Measurements from ENCODE around the gene BDKRB2.

BDKRB2 gene

DNA sequence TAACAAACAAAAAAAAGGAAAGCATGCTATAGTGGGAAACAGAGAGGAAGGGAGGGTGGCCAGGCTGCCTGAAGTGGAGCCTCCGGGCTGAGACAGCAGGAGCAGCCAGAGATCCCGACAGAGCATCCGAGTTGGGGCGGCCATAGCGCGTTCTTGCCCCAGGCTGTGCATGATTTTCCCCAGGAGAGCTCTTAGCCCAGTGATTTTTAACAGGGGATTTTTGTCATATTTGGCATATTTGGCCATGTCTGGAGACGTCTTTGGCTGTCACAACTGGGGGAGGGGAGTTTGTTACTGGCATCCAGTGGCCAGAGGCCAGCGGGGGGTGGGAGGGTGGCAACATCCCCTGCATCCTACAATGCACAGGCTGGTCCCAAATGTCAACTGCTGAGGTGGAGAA lies 74.9 kb downstream of the BDKRB2 start:
- Histone ChIP-seq H2AFZ (ENCODE audit: low read length) (no peak overlapping the region), H3K27ac (ENCODE audit: low read depth, low read length, poor library complexity, severe bottlenecking) (no peak overlapping the region), H3K9ac (ENCODE audit: low read length) (no peak overlapping the region), H3K4me3 (ENCODE audit: low read depth, low read length, poor library complexity, severe bottlenecking) (no peak overlapping the region), H3K36me3 (ENCODE audit: insufficient read depth, low read length) (peaks cover 3% of the 10 kb centered on the region; the same call in 1 of the 2 replicates), H3K4me2 (ENCODE audit: low read length) (no peak overlapping the region), H3F3A (ENCODE audit: insufficient read depth, low read length) (no peaks in the 10 kb centered on the region), H3K9me2 (ENCODE audit: low read depth, low read length) (no peaks in the 10 kb centered on the region), H4K20me1 (ENCODE audit: insufficient read depth, low read length) (no peaks in the 10 kb centered on the region), H3K9me3 (ENCODE audit: low read length) (no peaks in the 10 kb centered on the region), H3K4me1 (ENCODE audit: insufficient read depth, low read length, severe bottlenecking) (no peaks in the 10 kb centered on the region), H3K79me2 (ENCODE audit: insufficient read depth, low read length) (no peaks in the 10 kb centered on the region), H3K27me3 (ENCODE audit: insufficient read depth, low read length) (no peaks in the 10 kb centered on the region)
- TF ChIP-seq EZH2 (IDR thresholded peaks at IDR 0.05; ENCODE audit: borderline replicate concordance, low read length): no peak
- TF ChIP-seq, protein P1, sequence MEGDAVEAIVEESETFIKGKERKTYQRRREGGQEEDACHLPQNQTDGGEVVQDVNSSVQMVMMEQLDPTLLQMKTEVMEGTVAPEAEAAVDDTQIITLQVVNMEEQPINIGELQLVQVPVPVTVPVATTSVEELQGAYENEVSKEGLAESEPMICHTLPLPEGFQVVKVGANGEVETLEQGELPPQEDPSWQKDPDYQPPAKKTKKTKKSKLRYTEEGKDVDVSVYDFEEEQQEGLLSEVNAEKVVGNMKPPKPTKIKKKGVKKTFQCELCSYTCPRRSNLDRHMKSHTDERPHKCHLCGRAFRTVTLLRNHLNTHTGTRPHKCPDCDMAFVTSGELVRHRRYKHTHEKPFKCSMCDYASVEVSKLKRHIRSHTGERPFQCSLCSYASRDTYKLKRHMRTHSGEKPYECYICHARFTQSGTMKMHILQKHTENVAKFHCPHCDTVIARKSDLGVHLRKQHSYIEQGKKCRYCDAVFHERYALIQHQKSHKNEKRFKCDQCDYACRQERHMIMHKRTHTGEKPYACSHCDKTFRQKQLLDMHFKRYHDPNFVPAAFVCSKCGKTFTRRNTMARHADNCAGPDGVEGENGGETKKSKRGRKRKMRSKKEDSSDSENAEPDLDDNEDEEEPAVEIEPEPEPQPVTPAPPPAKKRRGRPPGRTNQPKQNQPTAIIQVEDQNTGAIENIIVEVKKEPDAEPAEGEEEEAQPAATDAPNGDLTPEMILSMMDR (IDR thresholded peaks at IDR 0.05; ENCODE audit: low read length): no peak

DNA sequence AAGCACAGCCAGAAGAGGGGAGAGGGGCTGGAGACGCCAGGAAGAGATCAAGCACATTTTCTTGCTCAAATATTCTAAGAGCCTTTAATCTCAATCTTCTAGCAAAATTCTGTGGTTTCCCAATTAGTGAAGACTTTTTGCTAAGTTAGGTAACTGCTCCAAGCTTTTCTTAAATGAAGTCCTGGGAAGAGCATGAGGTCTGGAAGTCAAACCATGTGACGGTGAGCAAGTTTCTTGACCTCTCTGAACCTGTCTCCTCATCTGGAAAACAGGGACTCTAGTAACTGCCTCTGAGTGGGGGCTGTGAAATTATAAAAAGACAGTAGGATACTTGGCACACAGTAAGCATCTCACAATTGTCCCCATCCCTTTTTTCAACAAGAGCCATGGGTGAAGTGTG lies 75.5 kb downstream of the BDKRB2 start:
- no peaks in the 10 kb centered on the region for H3K9me3 ChIP-seq (ENCODE audit: low read length)
- H3K4me1 ChIP-seq (ENCODE audit: insufficient read depth, low read length, severe bottlenecking): no peaks in the 10 kb centered on the region
- H3K9ac ChIP-seq (ENCODE audit: low read length): no peak overlapping the region
- no peak overlapping the region for H3K4me2 ChIP-seq (ENCODE audit: low read length)
- peaks cover 9% of the 10 kb centered on the region; the same call in 1 of the 2 replicates for H3K36me3 ChIP-seq (ENCODE audit: insufficient read depth, low read length)
- H4K20me1 ChIP-seq (ENCODE audit: insufficient read depth, low read length): no peaks in the 10 kb centered on the region
- no peaks in the 10 kb centered on the region for H3K9me2 ChIP-seq (ENCODE audit: low read depth, low read length)
- H2AFZ ChIP-seq (ENCODE audit: low read length): no peak overlapping the region
- H3F3A ChIP-seq (ENCODE audit: insufficient read depth, low read length): no peaks in the 10 kb centered on the region
- TF ChIP-seq, protein P1 (IDR thresholded peaks at IDR 0.05; ENCODE audit: low read length): no peak
- no peak for TF ChIP-seq EZH2 (IDR thresholded peaks at IDR 0.05; ENCODE audit: borderline replicate concordance, low read length)
- no peaks in the 10 kb centered on the region for H3K27me3 ChIP-seq (ENCODE audit: insufficient read depth, low read length)
- no peak overlapping the region for H3K27ac ChIP-seq (ENCODE audit: low read depth, low read length, poor library complexity, severe bottlenecking)
- no peaks in the 10 kb centered on the region for H3K79me2 ChIP-seq (ENCODE audit: insufficient read depth, low read length)
- H3K4me3 ChIP-seq (ENCODE audit: low read depth, low read length, poor library complexity, severe bottlenecking): no peak overlapping the region

DNA sequence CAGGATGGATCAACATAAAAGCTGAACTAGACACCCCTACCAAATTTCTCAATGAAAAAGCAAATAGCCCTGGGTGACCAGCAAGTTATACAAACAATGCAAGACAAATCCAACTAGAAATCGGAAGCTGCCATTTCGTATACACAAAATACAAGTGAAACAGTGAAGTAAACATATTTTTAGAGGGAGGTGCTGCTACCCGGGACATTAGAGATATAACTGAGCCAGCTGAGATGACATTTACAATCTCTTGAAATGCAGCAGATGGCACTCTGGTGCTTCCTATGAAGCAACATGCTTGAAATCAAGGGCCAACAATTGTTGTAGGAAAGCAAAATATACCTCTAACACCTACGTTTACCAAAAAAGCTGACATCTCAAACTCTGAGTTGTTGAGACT lies 76.8 kb downstream of the BDKRB2 start:
- Histone ChIP-seq H3K36me3 (ENCODE audit: insufficient read depth, low read length) (peaks cover 11% of the 10 kb centered on the region; the same call in 1 of the 2 replicates), H3K4me2 (ENCODE audit: low read length) (no peak overlapping the region), H3F3A (ENCODE audit: insufficient read depth, low read length) (no peaks in the 10 kb centered on the region), H2AFZ (ENCODE audit: low read length) (no peak overlapping the region), H3K9me3 (ENCODE audit: low read length) (no peaks in the 10 kb centered on the region), H4K20me1 (ENCODE audit: insufficient read depth, low read length) (no peaks in the 10 kb centered on the region), H3K9me2 (ENCODE audit: low read depth, low read length) (no peaks in the 10 kb centered on the region), H3K79me2 (ENCODE audit: insufficient read depth, low read length) (no peaks in the 10 kb centered on the region), H3K27ac (ENCODE audit: low read depth, low read length, poor library complexity, severe bottlenecking) (no peak overlapping the region), H3K9ac (ENCODE audit: low read length) (no peak overlapping the region), H3K4me3 (ENCODE audit: low read depth, low read length, poor library complexity, severe bottlenecking) (no peak overlapping the region), H3K27me3 (ENCODE audit: insufficient read depth, low read length) (no peaks in the 10 kb centered on the region), H3K4me1 (ENCODE audit: insufficient read depth, low read length, severe bottlenecking) (no peaks in the 10 kb centered on the region)
- TF ChIP-seq, protein P1 (IDR thresholded peaks at IDR 0.05; ENCODE audit: low read length): no peak
- TF ChIP-seq EZH2 (IDR thresholded peaks at IDR 0.05; ENCODE audit: borderline replicate concordance, low read length): no peak

All from OCI-LY1 (cell line).